Activated T-helper 2 cell treated with anti-CD3 and anti-CD28 coated beads, Interferon-gamma antibody, Interleukin-2, Interleukin-4, amounts not matched to agents 10 μg/mL and 5 μg/mL and 100 μg/mL, durations not matched to agents 14 hours and 24 hours and 36 hours (primary cell): Measurements from ENCODE around the gene UTP18. TPM values are rescaled to one million over a fixed set of nuclear protein-coding genes. Genes with fewer than 3 reads are reported as not detected.
"Not testable (repeated sequence)": the region's sequence is repeated elsewhere in the genome, so short reads cannot be mapped to it uniquely, and the experiment has no call there.

Source experiments
- DNase-seq: peaks from one replicate; pipeline ENCODE4 v3.0.0; 2021; ENCODE audit warnings: low spot score
- H3K27ac Mint-ChIP-seq: one replicate; pipeline ENCODE4 v1.8.0; 2021; ENCODE audit warnings: mixed read lengths
- H3K27me3 Mint-ChIP-seq: one replicate; pipeline ENCODE4 v1.8.0; 2021; ENCODE audit warnings: low read depth, mixed read lengths
- H3K36me3 Mint-ChIP-seq: one replicate; pipeline ENCODE4 v1.8.0; 2021; ENCODE audit warnings: low read depth, mixed read lengths
- H3K4me1 Mint-ChIP-seq: one replicate; pipeline ENCODE4 v1.8.0; 2021; ENCODE audit warnings: low read depth, mixed read lengths
- H3K4me3 Mint-ChIP-seq: one replicate; pipeline ENCODE4 v1.8.0; 2021; ENCODE audit warnings: low read depth, mild to moderate bottlenecking, moderate library complexity, mixed read lengths
- H3K9me3 Mint-ChIP-seq: one replicate; pipeline ENCODE4 v1.8.0; 2021; ENCODE audit warnings: mixed read lengths
- intact Hi-C: fragments of 100-400 bp; cut with micrococcal nuclease; formaldehyde crosslinking; loops from one replicate; pipeline ENCODE4 v1.15.1; 2023
- total RNA-seq: library from RNA; stranded (reverse); gene quantifications from 2 replicates; pipeline ENCODE4 v1.2.3, GENCODE V29; 2022

Gene UTP18
- total RNA-seq, 1 donor from 2014 or later: 78.7 TPM

DNA sequence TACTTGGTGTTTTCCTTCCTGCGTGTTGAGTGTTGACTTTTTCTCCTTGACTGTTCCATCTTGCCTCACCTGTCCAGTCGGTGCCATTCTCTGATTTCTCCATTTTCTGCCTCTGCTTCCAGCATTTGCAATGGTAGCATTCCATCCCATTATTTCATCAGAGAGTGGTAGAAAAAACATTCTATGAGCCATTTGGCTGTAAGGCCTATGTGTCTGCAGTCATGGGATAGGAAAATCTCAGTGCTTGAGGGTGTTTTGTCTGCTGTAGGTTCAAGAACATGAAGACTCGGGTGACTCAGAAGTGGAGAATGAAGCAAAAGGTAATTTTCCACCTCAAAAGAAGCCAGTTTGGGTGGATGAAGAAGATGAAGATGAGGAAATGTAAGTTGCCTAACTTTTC is 2.7 kb downstream of the UTP18 start:
- Mint-ChIP-seq H3K4me3 (peak overlapping the region; percentile 59), H3K4me1 (peaks cover 41% of the 10 kb centered on the region), H3K9me3 (no peaks in the 10 kb centered on the region), H3K36me3 (peaks cover 64% of the 10 kb centered on the region), H3K27ac (peak overlapping the region; percentile 38), H3K27me3 (no peaks in the 10 kb centered on the region)
- DNase-seq: no peak
- intact Hi-C loops: loop anchor here (5.0 to 10.0 kb wide), 2 partner anchors 96 to 162 kb away; partner anchors contain the start of gene NME2

DNA sequence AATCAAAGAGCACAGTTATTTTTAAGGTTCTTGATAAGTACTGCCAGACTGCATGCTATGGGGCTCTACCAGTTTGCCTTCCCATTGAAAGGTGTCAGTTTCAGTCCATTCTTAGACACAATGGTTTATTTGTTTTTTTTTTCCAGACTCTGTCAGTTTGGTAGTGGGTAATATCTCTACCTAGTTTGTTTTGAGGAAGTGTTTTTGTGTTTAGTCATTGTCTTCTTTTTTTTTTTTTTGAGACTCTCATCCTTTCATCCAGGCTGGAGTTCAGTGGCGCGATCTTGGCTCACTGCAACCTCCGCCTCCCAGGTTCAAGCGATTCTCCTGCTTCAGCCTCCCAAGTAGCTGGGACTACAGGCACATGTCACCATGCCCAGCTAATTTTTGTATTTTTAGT is 4.1 kb downstream of the UTP18 start:
- intact Hi-C loops: loop anchor here (5.0 to 10.0 kb wide), 2 partner anchors 97 to 160 kb away; partner anchors contain the start of gene NME2
- not testable (repeated sequence) for H3K27me3 Mint-ChIP-seq, DNase-seq, H3K9me3 Mint-ChIP-seq, H3K4me3 Mint-ChIP-seq
- Mint-ChIP-seq H3K36me3 (peaks cover 67% of the 10 kb centered on the region), H3K4me1 (peaks cover 31% of the 10 kb centered on the region), H3K27ac (peak overlapping the region; percentile 11)

DNA sequence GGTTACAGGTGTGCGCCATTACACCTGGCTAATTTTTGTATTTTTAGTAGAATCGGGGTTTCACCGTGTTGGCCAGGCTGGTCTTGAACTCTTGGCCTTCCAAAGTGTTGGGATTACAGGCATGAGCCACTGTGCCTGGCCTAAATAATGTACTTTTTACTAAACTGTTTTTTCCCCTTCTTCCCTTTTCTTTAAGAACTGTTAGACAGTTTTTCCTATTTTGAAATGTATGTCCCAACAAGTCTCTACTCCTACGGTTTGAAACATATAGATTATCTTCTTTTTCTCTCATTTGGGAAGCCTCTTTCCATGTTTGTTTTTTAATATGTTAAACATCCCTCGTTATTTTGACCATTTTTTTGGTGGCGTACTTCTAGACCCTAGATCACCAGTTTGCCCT is 9.6 kb downstream of the UTP18 start:
- DNase-seq: no peak
- H3K9me3 Mint-ChIP-seq: no peaks in the 10 kb centered on the region
- no peak overlapping the region for H3K4me3 Mint-ChIP-seq
- peaks cover 81% of the 10 kb centered on the region for H3K36me3 Mint-ChIP-seq
- peaks cover 20% of the 10 kb centered on the region for H3K4me1 Mint-ChIP-seq
- H3K27me3 Mint-ChIP-seq: no peaks in the 10 kb centered on the region
- intact Hi-C loops: loop anchor here (10.0 kb wide), 1 partner anchor 155 kb away; no protein-coding TSS in a partner anchor
- peak overlapping the region; percentile 3 for H3K27ac Mint-ChIP-seq

DNA sequence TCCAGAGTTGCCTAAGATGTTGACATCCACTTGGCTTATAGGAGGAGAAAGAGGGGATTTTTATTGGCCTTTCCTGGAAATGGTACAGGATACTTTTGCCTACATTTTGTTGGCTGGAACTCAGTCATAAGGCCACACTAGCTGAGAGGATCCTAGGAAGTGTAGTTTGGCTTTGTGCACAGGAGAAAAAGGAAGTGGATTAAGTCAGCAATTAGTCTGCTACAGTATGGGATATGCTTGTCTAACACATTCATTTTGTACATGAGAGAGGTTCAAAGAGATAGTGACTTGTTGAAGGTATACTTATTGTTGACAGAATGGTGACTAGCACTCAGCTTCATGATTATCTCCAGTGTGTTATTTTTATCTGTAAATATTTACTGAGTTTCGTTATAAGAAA is 10.3 kb downstream of the UTP18 start:
- peaks cover 83% of the 10 kb centered on the region for H3K36me3 Mint-ChIP-seq
- no peaks in the 10 kb centered on the region for H3K27me3 Mint-ChIP-seq
- intact Hi-C loops: no loop called here
- H3K4me3 Mint-ChIP-seq: no peak overlapping the region
- no peaks in the 10 kb centered on the region for H3K9me3 Mint-ChIP-seq
- peaks cover 24% of the 10 kb centered on the region for H3K4me1 Mint-ChIP-seq
- no peak for DNase-seq
- H3K27ac Mint-ChIP-seq: no peak overlapping the region

DNA sequence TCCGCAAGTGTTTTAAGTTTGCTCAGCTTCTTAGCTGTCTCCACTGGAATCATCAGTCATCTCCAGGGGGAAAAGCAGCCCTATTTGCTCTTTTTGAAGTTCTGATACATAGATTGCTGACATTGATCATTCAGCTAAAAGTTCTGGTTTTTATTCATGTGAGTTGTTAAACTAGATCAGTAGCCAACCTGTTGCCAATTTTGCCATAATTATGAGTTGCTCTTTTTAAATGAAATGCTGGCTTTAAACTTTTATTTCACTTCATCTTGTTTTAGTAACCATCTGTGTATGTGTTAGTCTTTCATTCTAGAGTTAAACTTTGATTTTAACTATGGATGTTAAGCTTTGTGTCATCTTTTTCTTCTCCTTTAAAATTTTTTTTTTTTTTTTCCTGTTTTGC is 12.5 kb downstream of the UTP18 start:
- H3K27me3 Mint-ChIP-seq: no peaks in the 10 kb centered on the region
- intact Hi-C loops: no loop called here
- H3K4me1 Mint-ChIP-seq: peaks cover 18% of the 10 kb centered on the region
- no peak for DNase-seq
- H3K36me3 Mint-ChIP-seq: peaks cover 81% of the 10 kb centered on the region
- H3K9me3 Mint-ChIP-seq: no peaks in the 10 kb centered on the region
- H3K27ac Mint-ChIP-seq: no peak overlapping the region
- no peak overlapping the region for H3K4me3 Mint-ChIP-seq

DNA sequence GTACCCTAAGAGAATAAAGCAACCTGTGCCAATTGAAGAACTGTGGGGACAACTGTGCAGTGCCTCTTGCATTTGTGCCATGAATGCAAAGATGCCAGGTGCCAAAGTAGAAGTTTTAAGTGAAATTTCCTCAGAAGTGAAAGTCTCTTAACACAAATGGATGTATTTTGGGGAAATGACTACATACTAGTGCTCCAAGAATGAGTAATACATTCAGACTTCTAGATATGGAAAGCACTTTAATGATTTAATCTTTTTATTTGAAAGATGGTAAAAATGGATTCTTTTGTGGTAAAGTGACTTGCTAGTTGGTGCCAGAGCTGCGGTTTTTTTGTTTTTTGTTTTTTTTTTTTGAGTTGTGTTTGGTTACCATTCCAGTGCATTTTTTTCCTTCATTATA is 15.0 kb downstream of the UTP18 start:
- no peak for DNase-seq
- peaks cover 84% of the 10 kb centered on the region for H3K36me3 Mint-ChIP-seq
- H3K9me3 Mint-ChIP-seq: no peaks in the 10 kb centered on the region
- no peak overlapping the region for H3K4me3 Mint-ChIP-seq
- peaks cover 11% of the 10 kb centered on the region for H3K4me1 Mint-ChIP-seq
- H3K27ac Mint-ChIP-seq: no peak overlapping the region
- H3K27me3 Mint-ChIP-seq: no peaks in the 10 kb centered on the region
- intact Hi-C loops: no loop called here

DNA sequence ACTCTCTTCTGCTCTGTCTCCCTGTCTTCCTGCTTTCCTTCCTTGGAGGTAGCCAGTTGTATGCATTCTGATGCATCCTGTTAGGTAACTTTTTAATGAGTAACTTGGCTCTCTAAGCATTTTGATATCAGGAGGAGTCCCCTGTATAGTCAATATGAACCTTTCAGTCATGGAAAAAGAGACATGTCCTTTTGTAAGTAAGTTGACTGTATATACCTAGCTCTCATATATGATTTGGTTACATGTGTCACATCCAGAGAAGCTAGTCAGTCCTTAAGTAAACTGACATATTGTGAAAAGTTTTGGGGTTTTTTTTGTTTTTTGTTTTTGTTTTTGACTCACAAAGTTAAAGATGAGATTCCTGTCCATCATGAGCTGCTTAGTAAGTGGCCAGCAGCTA is 18.8 kb downstream of the UTP18 start:
- H3K4me3 Mint-ChIP-seq: no peak overlapping the region
- DNase-seq: no peak
- intact Hi-C loops: no loop called here
- peaks cover 81% of the 10 kb centered on the region for H3K36me3 Mint-ChIP-seq
- H3K27ac Mint-ChIP-seq: no peak overlapping the region
- H3K27me3 Mint-ChIP-seq: no peaks in the 10 kb centered on the region
- peaks cover 7% of the 10 kb centered on the region for H3K4me1 Mint-ChIP-seq
- no peaks in the 10 kb centered on the region for H3K9me3 Mint-ChIP-seq

DNA sequence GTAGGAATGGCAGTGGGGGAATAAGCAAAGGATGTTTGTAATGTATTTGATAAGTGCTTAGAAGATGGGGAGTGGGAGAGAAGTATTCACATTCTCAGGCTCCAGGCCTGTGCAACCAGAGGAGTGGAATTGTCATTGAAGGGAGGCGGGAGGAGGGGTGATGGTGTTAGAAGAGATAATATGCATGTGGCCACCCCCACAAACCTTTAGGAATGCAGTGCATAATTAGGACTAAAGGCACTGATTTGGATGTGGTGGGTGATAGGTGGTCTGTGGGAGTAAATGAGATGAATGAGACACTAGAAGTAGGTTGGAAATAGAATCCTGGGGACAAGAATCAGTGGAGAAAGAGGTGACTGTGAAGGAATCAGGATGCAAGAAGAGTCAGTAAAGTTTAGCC is 27.1 kb downstream of the UTP18 start:
- Mint-ChIP-seq H3K36me3 (peaks cover 75% of the 10 kb centered on the region), H3K27me3 (no peaks in the 10 kb centered on the region), H3K4me3 (no peak overlapping the region), H3K27ac (peak overlapping the region; percentile 26), H3K9me3 (no peaks in the 10 kb centered on the region), H3K4me1 (peaks cover 8% of the 10 kb centered on the region)
- DNase-seq: no peak
- intact Hi-C loops: no loop called here

DNA sequence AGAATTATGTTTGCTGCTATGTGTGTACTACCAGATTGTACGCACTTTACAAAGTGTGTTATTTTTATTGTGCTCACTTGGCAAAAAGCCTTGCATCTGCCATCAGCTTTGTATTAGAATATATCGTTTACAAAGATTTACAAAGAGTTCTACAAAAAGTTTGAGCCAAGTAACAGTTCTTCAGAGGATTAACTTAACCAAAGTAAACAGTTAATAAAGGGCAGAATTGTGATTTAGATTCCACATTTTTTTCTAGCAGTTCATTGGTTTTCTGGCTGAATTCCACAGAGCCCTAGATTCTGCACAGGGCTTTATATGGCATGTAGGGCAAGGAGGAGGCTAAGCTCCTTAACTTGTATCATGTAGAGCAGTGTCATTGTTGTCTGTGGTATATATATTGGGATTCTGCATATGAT is 29.4 kb downstream of the UTP18 start:
- no peak overlapping the region for H3K4me3 Mint-ChIP-seq
- H3K27me3 Mint-ChIP-seq: no peaks in the 10 kb centered on the region
- no peak for DNase-seq
- H3K36me3 Mint-ChIP-seq: peaks cover 82% of the 10 kb centered on the region
- H3K9me3 Mint-ChIP-seq: no peaks in the 10 kb centered on the region
- peaks cover 5% of the 10 kb centered on the region for H3K4me1 Mint-ChIP-seq
- no peak overlapping the region for H3K27ac Mint-ChIP-seq
- intact Hi-C loops: no loop called here

DNA sequence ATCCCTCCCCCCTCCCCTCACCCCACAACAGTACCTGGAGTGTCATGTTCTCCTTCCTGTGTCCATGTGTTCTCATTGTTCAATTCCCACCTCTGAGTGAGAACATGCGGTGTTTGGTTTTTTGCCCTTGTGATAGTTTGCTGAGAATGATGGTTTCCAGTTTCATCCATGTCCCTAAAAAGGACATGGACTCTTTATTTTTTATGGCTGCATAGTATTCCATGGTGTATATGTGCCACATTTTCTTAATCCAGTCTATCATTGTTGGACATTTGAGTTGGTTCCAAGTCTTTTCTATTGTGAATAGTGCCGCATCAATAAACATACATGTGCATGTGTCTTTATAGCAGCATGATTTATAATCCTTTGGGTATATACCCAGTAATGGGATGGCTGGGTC is 34.0 kb downstream of the UTP18 start:
- not testable (repeated sequence) for H3K27ac Mint-ChIP-seq, H3K4me3 Mint-ChIP-seq

DNA sequence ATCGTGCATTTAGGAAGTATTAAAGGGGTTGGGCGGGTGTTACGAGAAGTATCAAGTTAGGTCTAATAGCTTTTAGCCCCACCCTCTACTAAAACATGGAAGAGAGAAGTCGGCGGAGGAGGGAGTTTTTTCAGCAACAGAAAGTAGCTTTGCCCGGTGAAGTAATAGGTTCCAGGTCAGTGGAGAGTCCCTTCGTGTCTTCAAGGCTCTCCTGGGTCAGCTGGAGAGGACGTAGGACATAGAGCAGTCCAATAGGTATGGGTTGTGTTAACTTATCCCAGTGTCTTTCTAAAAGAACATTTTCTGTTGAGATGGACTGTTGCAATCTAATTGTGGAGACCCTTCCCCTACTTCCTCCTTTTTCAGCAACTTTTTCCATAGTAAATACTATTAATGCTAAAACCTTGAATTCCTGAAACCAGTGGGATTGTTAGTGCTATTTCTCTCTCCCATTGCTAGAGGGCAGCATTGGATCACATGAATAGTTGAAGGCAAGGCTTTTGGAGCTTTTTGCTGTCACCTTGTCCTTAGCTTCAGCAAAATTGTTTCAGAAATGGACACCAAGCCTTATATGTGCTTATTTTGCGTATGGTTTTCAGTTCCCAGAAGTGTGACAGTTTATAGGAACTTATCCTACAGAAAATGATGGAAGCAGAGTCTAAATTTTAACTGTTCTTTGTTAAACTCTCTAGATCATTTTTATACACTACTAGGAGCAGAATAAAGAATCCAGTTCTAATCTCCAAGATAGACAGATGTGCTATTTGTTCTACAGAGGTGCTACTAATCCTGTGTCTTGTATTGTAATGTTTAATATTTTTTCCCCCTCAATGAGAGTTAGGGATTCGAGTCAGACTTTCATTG is 38.4 kb downstream of the UTP18 start:
- Mint-ChIP-seq H3K36me3 (peaks cover 32% of the 10 kb centered on the region), H3K27me3 (no peaks in the 10 kb centered on the region), H3K4me3 (no peak overlapping the region), H3K4me1 (no peaks in the 10 kb centered on the region), H3K27ac (no peak overlapping the region), H3K9me3 (no peaks in the 10 kb centered on the region)
- no peak for DNase-seq
- intact Hi-C loops: no loop called here

More for the DNA sequence above, 34.0 kb downstream of the UTP18 start:
- peaks cover 73% of the 10 kb centered on the region for H3K36me3 Mint-ChIP-seq
- H3K27me3 Mint-ChIP-seq, H3K4me1 Mint-ChIP-seq, H3K9me3 Mint-ChIP-seq, intact Hi-C loops, DNase-seq: not testable (repeated sequence)

DNA sequence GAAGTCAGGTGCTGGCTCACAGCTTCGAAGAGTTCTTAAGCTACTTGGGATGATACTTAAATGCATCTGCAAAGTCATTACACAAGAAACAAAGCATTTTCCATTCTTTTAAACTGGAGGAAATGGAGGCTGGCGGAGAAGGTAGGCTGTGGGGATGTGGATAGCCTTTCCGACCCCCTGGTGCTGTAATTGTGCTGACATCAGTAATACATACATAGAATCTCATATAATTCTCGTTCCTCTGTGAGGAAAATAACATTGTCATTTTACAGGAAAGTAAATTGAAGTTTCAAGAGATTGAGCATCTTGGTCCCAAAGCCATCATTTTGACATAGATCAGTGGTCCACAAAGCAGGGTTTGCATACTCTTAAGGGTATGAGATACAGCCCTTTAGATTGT is 39.5 kb downstream of the UTP18 start:
- Mint-ChIP-seq H3K36me3 (peaks cover 23% of the 10 kb centered on the region), H3K27me3 (no peaks in the 10 kb centered on the region), H3K9me3 (no peaks in the 10 kb centered on the region), H3K4me1 (no peaks in the 10 kb centered on the region), H3K27ac (no peak overlapping the region), H3K4me3 (no peak overlapping the region)
- intact Hi-C loops: no loop called here
- DNase-seq: no peak

DNA sequence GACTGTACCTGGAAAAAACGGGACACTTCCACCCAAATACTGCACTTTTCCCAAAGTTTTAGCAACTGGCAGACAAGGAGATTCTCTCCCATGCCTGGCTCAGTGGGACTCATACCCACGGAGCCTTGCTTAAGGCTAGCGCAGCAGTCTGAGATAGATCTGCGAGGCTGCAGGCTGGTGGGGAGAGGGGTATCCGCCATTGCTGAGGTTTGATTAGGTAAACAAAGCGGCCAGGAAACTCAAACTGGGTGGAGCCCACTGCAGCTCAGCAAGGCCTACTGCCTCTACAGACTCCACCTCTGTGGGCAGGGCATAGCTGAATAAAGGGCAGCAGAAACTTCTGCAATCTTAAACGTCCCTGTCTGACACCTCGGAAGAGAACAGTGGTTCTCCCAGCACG is 44.8 kb downstream of the UTP18 start:
- Mint-ChIP-seq H3K9me3 (no peaks in the 10 kb centered on the region), H3K27ac (no peak overlapping the region), H3K36me3 (no peaks in the 10 kb centered on the region), H3K27me3 (peaks cover 20% of the 10 kb centered on the region), H3K4me1 (no peaks in the 10 kb centered on the region), H3K4me3 (no peak overlapping the region)
- intact Hi-C loops: no loop called here
- no peak for DNase-seq
